GM12878 (cell line): ENCODE measurements around the gene RPS27L. TPM values are rescaled to one million over a fixed set of nuclear protein-coding genes. Genes with fewer than 3 reads are reported as not detected.

Experiments
- ATAC-seq: fragments of 200-7000 bp; cut with Tn5 transposase; 3 replicates; pipeline ENCODE4 v1.9.1; 2020; ENCODE audit warnings: mild to moderate bottlenecking, moderate library complexity
- BruUV-seq: library from RNA; stranded (reverse); fragments of 400-500 nt; replicated peaks from 2 replicates; lab custom pipeline; 2021; lab: Mats Ljungman, UMichigan
- CTCF ChIA-PET: fragments of 300-600 bp; sonication (Branson Sonifier 250); formaldehyde crosslinking; extraction: SDS; loops from one replicate; lab custom pipeline; 2021; ENCODE audit warnings: inconsistent platforms; lab: Yijun Ruan, JAX
- POLR2A ChIA-PET: fragments of 350-600 bp; formaldehyde crosslinking; extraction: SDS; loops from one replicate; lab custom pipeline; 2021; ENCODE audit warnings: inconsistent platforms; lab: Charles Lee
- RAD21 ChIA-PET: fragments of 300-600 bp; sonication (Branson Sonifier 250); formaldehyde crosslinking; loops from one replicate; lab custom pipeline; 2023; ENCODE audit warnings: antibody characterized with exemption; ENCODE audit not compliant: unreplicated experiment; lab: Charles Lee
- SMC1A ChIA-PET: fragments of 300-600 bp; sonication (Branson Sonifier 250); formaldehyde crosslinking; loops from one replicate; lab custom pipeline; 2023; ENCODE audit not compliant: unreplicated experiment, uncharacterized antibody; lab: Charles Lee
- DNase-seq: peaks from one replicate; pipeline ENCODE4 v3.0.0-alpha.2; 2011; ENCODE audit warnings: low read depth, low spot score
- FAIRE-seq: peaks from 3 replicates; lab custom pipeline; 2011; peaks lifted over from hg19 to GRCh38; lab: Jason Lieb, UNC
- H2AFZ ChIP-seq: 2 replicates; pipeline ENCODE4 v1.6.0; 2011; ENCODE audit warnings: low read depth, low read length, control low read depth; ENCODE audit not compliant: control insufficient read depth
- H3K27ac ChIP-seq: 2 replicates; pipeline ENCODE4 v1.5.1; 2011; ENCODE audit warnings: control low read depth; ENCODE audit not compliant: control insufficient read depth, insufficient read depth
- H3K27me3 ChIP-seq, 2 experiments: replicated peaks in 1 of 2; 2 replicates each; pipeline versions ENCODE4 v1.6.0 to v1.6.1; 2011; ENCODE audit warnings: low read length in 1 of 2; ENCODE audit not compliant: control insufficient read depth in 2 of 2, insufficient read depth in 2 of 2
- H3K36me3 ChIP-seq, 2 experiments: 2 replicates each; pipeline ENCODE4 v1.5.1; 2011; ENCODE audit warnings: low read length in 1 of 2; ENCODE audit not compliant: control insufficient read depth in 2 of 2, insufficient read depth in 2 of 2
- H3K4me1 ChIP-seq: 2 replicates; pipeline ENCODE4 v1.6.1; 2011; ENCODE audit warnings: mild to moderate bottlenecking, low read length, moderate library complexity, mixed read lengths; ENCODE audit not compliant: control insufficient read depth, insufficient read depth
- H3K4me2 ChIP-seq: 2 replicates; pipeline ENCODE4 v1.6.0; 2011; ENCODE audit warnings: control low read depth; ENCODE audit not compliant: control insufficient read depth, insufficient read depth
- H3K4me3 ChIP-seq: fragments of 200-600 bp; sonication (generic); 2 replicates; pipeline ENCODE4 v1.5.1; 2016
- H3K79me2 ChIP-seq: 2 replicates; pipeline ENCODE4 v1.6.0; 2011; ENCODE audit warnings: low read length; ENCODE audit not compliant: control insufficient read depth, insufficient read depth
- H3K9ac ChIP-seq: 2 replicates; pipeline ENCODE4 v1.8.0; 2011; ENCODE audit warnings: low read length, control low read depth, mixed read lengths; ENCODE audit not compliant: control insufficient read depth, insufficient read depth
- H3K9me3 ChIP-seq: replicated peaks from 3 replicates; pipeline ENCODE4 v1.5.1; 2011; ENCODE audit warnings: mild to moderate bottlenecking, low read length; ENCODE audit not compliant: control insufficient read depth, insufficient read depth
- H4K20me1 ChIP-seq: 2 replicates; pipeline ENCODE4 v1.6.0; 2011; ENCODE audit not compliant: control insufficient read depth, insufficient read depth
- ATF7 ChIP-seq: fragments of 450-650 bp; IDR thresholded peaks from 2 replicates; pipeline ENCODE4 v1.6.1; 2016; ENCODE audit warnings: low read depth, mild to moderate bottlenecking
- BACH1 ChIP-seq: fragments of 450-650 bp; IDR thresholded peaks from 2 replicates; pipeline ENCODE4 v1.6.1; 2017; ENCODE audit warnings: mild to moderate bottlenecking, borderline replicate concordance
- CBX3 ChIP-seq: fragments of 200-600 bp; sonication (generic); IDR thresholded peaks from 2 replicates; pipeline ENCODE4 v1.6.1; 2016; ENCODE audit warnings: low read depth, borderline replicate concordance
- CBX5 ChIP-seq: sonication (generic); IDR thresholded peaks from 2 replicates; pipeline ENCODE4 v1.6.1; 2016; ENCODE audit warnings: low read depth, moderate library complexity, mild to moderate bottlenecking, inconsistent platforms
- CREM ChIP-seq: IDR thresholded peaks from 2 replicates; pipeline ENCODE4 v1.6.1; 2014; ENCODE audit warnings: antibody characterized with exemption, low read depth
- EP300 ChIP-seq, 2 experiments: fragments of 150-350 bp in 1 of 2; IDR thresholded peaks; 2 replicates each; pipeline ENCODE4 v1.6.1; 2011 to 2012; ENCODE audit warnings: low read depth in 2 of 2, low read length in 2 of 2, borderline replicate concordance in 1 of 2, improper control_type of control experiment in 1 of 2, inconsistent platforms in 1 of 2; ENCODE audit not compliant: control insufficient read depth in 1 of 2
- FOS ChIP-seq: IDR thresholded peaks from 3 replicates; pipeline ENCODE4 v1.6.1; 2011; ENCODE audit warnings: borderline replicate concordance; ENCODE audit not compliant: insufficient read length; ENCODE audit errors: extremely low read depth
- FOXM1 ChIP-seq: IDR thresholded peaks from 2 replicates; pipeline ENCODE4 v1.6.1; 2012; ENCODE audit warnings: low read depth, mild to moderate bottlenecking, inconsistent platforms, low read length, moderate library complexity
- HCFC1 ChIP-seq: fragments of 150-350 bp; IDR thresholded peaks from 2 replicates; pipeline ENCODE4 v1.6.1; 2014; ENCODE audit warnings: low read length
- KDM1A ChIP-seq: fragments of 200-600 bp; sonication (generic); IDR thresholded peaks from 2 replicates; pipeline ENCODE4 v1.6.1; 2016; ENCODE audit warnings: borderline replicate concordance
- NFYA ChIP-seq: IDR thresholded peaks from 2 replicates; pipeline ENCODE4 v1.6.1; 2011; ENCODE audit warnings: low read depth, mild to moderate bottlenecking, low read length, improper control_type of control experiment, borderline replicate concordance
- SMAD5 ChIP-seq: IDR thresholded peaks from 2 replicates; pipeline ENCODE4 v1.6.1; 2016; ENCODE audit warnings: antibody characterized with exemption, low read depth
- STAT1 ChIP-seq: fragments of 450-650 bp; conservative IDR thresholded peaks from 2 replicates; pipeline ENCODE4 v1.6.1; 2014; ENCODE audit warnings: antibody characterized with exemption, mild to moderate bottlenecking
- SUPT20H ChIP-seq: IDR thresholded peaks from 2 replicates; pipeline ENCODE4 v1.6.1; 2011; ENCODE audit warnings: low read depth, mild to moderate bottlenecking, low read length, moderate library complexity, borderline replicate concordance; ENCODE audit not compliant: control insufficient read depth
- USF1 ChIP-seq: IDR thresholded peaks from 2 replicates; pipeline ENCODE4 v1.6.1; 2011; ENCODE audit warnings: borderline replicate concordance, low read depth, mild to moderate bottlenecking, moderate library complexity, mixed read lengths, low read length; ENCODE audit not compliant: insufficient read depth; ENCODE audit errors: extremely low read length
- WGBS: methylation state at CpG from one replicate; pipeline ENCODE4 v1.1.6; 2016; ENCODE audit warnings: low lambda C conversion rate; ENCODE audit not compliant: insufficient replicate concordance, insufficient coverage; ENCODE audit errors: missing lambda C conversion rate; 5-methylcytosine and 5-hydroxymethylcytosine counted together
- in situ Hi-C: fragments of 300-500 bp; cut with MboI; formaldehyde crosslinking; loops from 9 replicates; pipeline ENCODE4 v1.14.3; 2018; ENCODE audit warnings: mixed read lengths
- intact Hi-C: fragments of 100-400 bp; cut with micrococcal nuclease; formaldehyde crosslinking; loops from one replicate; pipeline ENCODE4 v1.14.2; 2022; ENCODE audit not compliant: unreplicated experiment
- polyA plus RNA-seq, 11 experiments: library from polyadenylated mRNA; depleted of rRNA in 4 of 11; unstranded in 6 of 11; stranded (reverse) in 5 of 11; fragments of >200 nt; fragmentation: Nextera tagmentation in 4 of 11; fragmentation: Illumina TruSeq in 1 of 11; extraction: Ambion mirVana in 4 of 11; extraction: Trizol in 1 of 11; gene quantifications; 1 replicate in 1 of 11; 2 replicates in 10 of 11; pipeline versions ENCODE4 v1.2.1 to v1.2.3, GENCODE V29; 2011 to 2016; ENCODE audit warnings: inconsistent platforms in 2 of 11, missing spikeins in 2 of 11, low read depth in 1 of 11
- total RNA-seq, 4 experiments: library from RNA; depleted of rRNA in 3 of 4; stranded (reverse); fragments of >200 nt in 3 of 4; fragmentation: Illumina TruSeq in 1 of 4; extraction: Trizol in 1 of 4; gene quantifications; 2 replicates each; pipeline versions ENCODE4 v1.2.1 to v1.2.3, GENCODE V29; 2013 to 2021
- TF ChIP-seq, protein P1 (sequence below): fragments of 450-650 bp; IDR thresholded peaks from 2 replicates; pipeline ENCODE4 v1.6.1; 2016; ENCODE audit warnings: mild to moderate bottlenecking

RPS27L gene
- total and polyA plus RNA-seq, 10 of the 15 experiments (the other 5 are each of a cell fraction or from before 2014, with no cell fraction given): 133 to 970 (median 220) TPM

DNA sequence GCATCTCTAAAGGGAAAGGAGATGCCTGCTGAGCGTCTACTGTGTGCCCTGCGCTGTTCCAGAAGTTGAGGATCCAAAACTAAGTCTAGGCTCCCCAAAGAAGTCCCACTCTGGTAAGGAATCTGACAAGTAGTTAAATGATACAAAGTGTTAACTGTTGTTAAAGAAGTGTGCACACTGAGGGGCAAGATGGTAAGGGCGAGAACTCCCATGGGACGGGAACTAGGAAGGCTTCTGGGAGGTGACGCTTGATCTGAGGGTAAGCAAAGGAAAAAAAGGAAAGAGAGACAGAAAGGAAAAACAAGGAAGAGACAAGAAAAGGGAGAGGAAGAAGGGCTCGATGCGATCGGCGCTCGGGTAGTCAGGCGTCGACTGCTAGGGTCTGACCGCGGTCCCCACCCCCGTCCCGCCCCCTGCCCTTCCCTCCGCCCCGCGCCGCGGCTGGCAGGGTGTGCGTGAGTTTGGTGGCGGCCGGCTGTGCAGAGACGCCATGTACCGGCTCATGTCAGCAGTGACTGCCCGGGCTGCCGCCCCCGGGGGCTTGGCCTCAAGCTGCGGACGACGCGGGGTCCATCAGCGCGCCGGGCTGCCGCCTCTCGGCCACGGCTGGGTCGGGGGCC is 35.8 kb downstream of the RPS27L start, which contains the start of gene LACTB (continued):
- TF ChIP-seq STAT1: no peak
- no peak for TF ChIP-seq SUPT20H
- no peak for TF ChIP-seq FOXM1
- no peak for TF ChIP-seq FOS
- no peak for TF ChIP-seq CBX5
- TF ChIP-seq HCFC1: peak; percentile 44; the same call in 1 of the 2 replicates
- TF ChIP-seq ATF7: peak; percentile 36; the same call in 1 of the 2 replicates
- TF ChIP-seq, protein P1, sequence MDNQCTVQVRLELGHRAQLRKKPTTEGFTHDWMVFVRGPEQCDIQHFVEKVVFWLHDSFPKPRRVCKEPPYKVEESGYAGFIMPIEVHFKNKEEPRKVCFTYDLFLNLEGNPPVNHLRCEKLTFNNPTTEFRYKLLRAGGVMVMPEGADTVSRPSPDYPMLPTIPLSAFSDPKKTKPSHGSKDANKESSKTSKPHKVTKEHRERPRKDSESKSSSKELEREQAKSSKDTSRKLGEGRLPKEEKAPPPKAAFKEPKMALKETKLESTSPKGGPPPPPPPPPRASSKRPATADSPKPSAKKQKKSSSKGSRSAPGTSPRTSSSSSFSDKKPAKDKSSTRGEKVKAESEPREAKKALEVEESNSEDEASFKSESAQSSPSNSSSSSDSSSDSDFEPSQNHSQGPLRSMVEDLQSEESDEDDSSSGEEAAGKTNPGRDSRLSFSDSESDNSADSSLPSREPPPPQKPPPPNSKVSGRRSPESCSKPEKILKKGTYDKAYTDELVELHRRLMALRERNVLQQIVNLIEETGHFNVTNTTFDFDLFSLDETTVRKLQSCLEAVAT: peak; percentile 100

GRCh38 chr15:63118854-63119253 is 38.4 kb downstream of the RPS27L start:
- Histone ChIP-seq H3K27me3 (no peaks in the 10 kb centered on the region), H3K27ac (no peak overlapping the region), H3K9me3 (peaks cover 15% of the 10 kb centered on the region), H2AFZ (no peak overlapping the region), H3K4me2 (no peak overlapping the region), H3K79me2 (peaks cover 6% of the 10 kb centered on the region), H3K9ac (no peak overlapping the region), H3K4me3 (no peak overlapping the region), H3K36me3 (no peaks in the 10 kb centered on the region), H4K20me1 (no peaks in the 10 kb centered on the region), H3K4me1 (no peaks in the 10 kb centered on the region)
- in situ Hi-C loops: no loop called here
- no peak for ATAC-seq
- FAIRE-seq: no peak
- ChIA-PET SMC1A (no interaction called here), CTCF (interaction anchor here (0.8 to 1.3 kb wide), 2 partner anchors 15 to 25 kb away, joined by 3 read pairs; no protein-coding TSS in a partner anchor), POLR2A (interaction anchor here (0.6 kb wide), 1 partner anchor 323 kb away, joined by 4 read pairs; no protein-coding TSS in a partner anchor), RAD21 (no interaction called here)
- intact Hi-C loops: no loop called here
- no peak for DNase-seq
- no peak for TF ChIP-seq CREM
- TF ChIP-seq BACH1: no peak
- TF ChIP-seq NFYA: no peak
- no peak for TF ChIP-seq CBX3
- no peak for TF ChIP-seq EP300 (IDR thresholded peaks at IDR 0.05; ENCODE audit: borderline replicate concordance in 1 of 2, control insufficient read depth in 1 of 2, low read depth in 2 of 2, low read length in 2 of 2)
- TF ChIP-seq SMAD5: no peak
- no peak for TF ChIP-seq CBX5
- TF ChIP-seq USF1: no peak
- TF ChIP-seq KDM1A: no peak
- WGBS: 84% methylated on average over 3 of the region's 3 CpGs
- BruUV-seq: no TSS peak
